NCI-H1417 (cell line): ENCODE measurements around the gene TEX2.
A peak's percentile ranks its signal among the peaks of the same experiment; 100 is the strongest.

ENCODE experiments used
- DNase-seq, 3 experiments: peaks; one replicate each; lab custom pipeline; 2025; lab: John Stamatoyannopoulos, UW

TEX2 gene

DNA sequence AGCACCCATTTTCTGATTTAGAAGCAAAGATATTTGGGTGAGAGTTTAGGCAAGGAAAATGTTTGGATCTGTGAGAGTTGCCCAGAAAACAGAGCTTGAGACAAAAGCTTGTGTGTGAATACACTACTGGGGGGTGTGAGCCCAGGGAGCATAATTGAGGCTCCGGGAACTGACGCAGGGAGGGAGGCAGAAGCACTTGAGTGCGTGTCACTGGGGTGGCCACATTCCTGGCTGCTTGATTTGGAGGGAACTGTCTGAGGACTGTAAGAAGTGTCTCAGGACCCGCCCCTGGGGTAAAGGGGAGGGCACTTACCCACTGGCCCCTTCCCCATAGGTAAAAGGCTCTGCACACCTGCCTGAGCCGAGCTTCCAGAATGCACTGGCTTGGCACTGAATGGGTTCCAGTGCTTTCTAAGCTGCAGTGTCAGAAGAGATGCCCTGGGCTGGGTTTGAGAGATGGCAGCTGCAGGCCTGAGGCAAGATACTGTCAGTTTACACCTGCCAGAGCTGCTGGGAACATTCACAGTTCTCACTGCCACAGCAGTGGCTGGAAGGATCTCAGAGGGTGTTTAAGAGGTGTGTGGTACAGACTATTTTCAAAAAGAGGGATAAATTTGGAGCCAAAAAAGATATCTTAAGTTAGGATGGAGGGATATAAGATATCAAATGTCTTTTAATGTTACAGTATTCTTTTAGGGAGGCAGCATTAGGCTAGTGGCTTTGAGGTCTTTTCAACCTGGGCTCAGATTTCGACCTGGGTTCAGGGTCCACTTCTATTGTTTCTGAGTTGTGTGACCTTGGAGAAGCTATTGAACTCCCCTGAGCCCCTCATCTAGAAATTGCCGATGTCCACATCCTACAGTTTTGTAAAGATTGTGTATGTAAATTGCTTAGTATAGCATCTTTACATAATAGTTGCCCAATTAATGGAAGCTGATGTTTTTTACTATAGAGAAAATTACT is 6.9 kb upstream of the TEX2 start:
- peak in 2 of 3 experiments; percentile 25 to 66 for DNase-seq

- no peak for DNase-seq
Observed at GRCh38 chr17:64264891-64265290, 1.8 kb upstream of the TEX2 start.

DNA sequence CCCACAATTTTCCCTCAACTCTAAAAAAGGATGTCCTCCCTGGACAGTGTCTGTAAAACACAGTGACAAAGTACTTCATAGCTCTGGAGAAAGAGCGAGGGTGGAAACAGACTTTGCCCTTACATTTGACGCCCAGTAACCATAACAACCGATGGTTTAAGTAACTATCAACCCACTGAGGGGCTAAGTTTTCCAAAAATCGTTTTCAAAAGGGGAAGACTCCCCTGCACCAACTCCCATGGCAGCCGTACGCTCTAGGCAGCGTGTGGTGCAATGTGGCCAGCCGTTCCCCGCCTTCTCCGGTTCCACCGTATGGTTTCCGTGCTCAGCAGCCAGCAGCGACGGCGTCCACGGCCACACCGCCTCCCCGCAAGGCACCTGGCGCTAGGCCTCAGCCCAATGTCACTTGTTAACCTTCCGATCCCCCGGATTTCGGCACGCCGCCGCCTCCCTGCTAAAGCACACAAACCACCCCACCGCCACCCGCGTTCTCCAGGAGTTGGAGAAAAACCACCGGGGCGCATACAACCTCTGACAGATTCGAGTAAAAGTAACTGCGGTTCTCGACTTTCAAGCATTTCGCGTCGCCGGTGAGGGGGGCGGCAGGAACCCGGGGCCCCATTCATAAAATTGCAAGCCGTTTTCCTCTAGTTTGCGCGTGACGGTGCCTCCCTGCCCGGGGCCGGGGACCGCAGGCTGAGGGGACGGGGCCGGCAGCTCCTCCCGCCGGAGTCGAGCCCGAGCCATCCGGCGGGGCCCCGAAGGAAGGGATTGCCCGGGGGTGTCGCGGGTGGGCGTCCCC is 661 bp downstream of the TEX2 start:
- peak; percentile 26 to 75 (median 70) for DNase-seq

DNA sequence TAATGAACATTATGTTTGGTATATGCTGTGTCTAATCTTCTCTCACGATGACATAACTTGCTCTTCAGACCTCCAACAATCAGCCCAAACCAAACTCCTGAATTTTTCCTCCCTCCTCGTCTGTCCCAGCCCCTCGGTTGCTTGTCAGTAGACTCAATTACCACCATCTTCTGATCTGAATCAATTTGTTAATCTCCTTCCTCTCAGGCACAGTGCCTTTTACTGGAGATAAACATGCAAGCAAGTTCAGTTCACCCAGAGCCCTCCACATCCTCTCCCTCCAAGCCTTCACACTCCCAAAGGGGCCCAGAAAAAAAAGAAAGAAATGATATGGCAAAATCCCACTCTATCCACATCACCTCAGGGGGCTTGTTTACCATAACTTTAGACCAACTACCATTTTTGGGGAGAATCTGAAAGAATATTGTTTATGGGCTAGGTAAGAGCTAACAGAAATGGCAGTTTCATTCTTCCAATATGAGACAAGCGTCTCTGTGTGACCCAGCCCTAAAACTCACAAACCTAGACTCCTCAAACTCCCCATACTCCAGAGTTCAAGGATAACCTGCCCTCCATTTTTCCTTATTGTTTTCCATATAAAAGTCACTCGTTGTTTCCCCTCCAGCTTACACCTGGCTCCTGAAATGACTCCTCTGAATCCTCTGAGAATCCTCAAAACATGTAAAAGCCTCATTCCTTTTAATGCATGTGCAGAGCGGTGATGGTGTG is 1.5 kb downstream of the TEX2 start:
- DNase-seq: no peak

GRCh38 chr17:64260886-64261285 is 2.2 kb downstream of the TEX2 start:
- DNase-seq: no peak

- DNase-seq: no peak
Observed at GRCh38 chr17:64259922-64260321, 3.1 kb downstream of the TEX2 start.

- peak in 1 of 3 experiments; percentile 14 for DNase-seq
Observed at GRCh38 chr17:64259426-64259825, 3.6 kb downstream of the TEX2 start.

DNA sequence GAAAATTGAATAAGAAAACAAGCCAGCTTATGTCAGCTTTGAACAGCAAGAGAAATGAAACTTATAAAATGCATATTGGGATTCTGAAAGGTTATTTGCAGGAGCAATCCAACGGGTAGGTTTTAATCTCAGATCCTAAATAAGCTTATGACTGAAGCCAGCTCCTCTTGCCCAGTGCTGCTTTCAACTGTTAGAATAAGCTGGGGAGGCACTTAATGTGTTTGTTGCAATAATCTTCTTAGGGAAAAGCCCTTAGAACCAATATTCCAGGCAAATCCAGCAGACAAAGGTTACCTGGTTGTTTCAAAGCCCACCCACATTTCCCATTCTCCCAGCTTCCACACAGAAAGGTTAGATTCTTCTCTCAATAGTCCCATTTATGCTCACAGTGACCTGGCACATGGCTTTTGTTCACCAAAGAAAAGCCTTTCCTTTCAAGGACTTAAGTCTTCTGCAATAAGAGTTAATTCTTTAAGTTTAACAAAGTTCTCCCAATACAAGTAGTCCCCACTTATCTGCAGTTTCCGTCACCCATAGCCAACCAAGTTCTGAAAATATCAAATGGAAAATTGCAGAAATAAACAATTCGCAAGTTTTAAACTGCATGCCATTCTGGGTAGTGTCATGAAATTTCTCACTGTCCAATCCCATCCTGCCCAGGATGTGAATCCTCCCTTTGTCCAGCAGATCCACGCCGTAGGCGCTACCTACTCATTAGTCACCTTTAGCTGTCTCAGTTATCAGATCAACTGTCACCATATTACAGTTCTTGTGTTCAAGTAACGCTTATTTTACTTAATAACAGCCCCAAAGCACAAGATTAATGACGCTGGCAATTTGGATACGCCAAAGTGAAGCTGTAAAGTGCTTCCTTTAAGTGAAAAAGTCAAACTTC is 5.9 kb downstream of the TEX2 start:
- no peak for DNase-seq

DNA sequence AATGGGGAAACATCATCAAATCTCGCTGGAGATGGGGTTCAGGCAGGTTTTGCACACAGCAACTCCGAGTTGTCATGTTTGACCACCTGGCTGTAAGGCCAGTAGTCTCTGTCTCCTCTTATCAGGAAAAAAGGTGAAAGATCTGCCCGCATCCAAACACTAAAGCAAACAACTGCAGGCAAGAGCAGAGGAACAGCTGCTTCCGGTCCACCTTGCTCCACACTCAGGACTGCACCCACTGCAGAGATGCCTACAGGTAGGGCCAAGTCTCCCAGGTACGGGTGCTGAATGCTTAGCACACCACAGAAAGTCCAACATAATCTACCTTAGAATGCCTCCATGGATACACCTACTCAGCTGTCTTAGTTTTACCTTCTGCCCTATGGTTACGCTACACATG is 7.3 kb downstream of the TEX2 start:
- DNase-seq: peak in 1 of 3 experiments; percentile 9

DNA sequence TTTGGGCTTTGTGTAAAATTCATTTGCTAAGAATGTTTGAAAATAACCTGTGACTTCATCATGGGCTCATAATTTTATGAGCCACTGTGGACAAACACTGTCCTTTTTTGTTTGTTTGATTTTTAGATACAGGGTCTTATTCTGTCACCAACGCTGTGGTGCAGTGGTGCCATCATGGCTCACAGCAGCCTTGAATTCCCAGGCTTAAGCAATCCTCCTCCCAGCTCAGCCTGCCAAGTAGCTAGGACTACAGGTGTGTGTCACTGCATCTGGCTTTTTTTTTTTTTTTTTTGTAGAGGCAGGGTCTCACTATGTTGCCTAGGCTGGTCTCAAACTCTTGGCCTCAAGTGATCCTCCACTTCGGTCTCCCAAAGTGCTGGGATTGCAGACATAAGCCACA is 8.3 kb downstream of the TEX2 start:
- DNase-seq: no peak

DNA sequence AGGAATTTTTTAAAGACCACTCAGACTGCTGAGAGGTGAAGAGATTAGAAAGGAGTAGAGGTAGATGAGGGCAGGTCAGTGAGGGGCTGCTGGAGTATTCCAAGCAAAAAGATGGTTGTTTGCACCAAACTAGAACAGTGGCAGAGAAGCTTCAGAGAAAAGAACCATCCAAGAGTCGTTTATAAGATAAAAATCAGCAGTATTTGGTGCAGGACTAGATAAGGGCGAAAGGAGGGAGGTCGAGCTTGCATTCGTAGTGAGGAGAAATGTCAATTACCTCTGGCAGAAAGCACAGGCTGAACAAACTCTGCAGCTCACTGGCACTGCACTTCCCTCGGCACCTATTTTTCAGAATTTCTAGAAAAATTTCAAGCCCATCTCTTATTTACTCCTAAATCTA is 9.6 kb downstream of the TEX2 start:
- no peak for DNase-seq

DNA sequence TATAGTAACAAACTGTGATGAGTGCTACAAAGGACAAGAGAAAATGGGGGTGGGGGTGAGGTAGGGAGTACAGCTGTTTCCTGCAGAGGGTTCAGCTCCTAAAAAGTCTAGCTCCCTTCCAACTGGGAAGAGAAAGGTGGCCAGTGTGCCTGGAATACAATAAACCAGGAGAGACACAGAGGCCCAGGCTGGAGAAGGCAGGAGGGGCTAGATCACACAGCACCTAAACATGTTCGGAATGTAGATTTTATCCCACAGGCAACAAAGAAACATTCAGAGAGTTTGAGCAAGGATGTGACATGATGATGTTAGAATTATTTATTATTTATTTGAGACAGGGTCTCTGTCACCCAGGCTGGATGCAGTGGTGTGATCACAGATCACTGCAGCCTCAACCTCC is 10.2 kb downstream of the TEX2 start:
- no peak for DNase-seq

DNA sequence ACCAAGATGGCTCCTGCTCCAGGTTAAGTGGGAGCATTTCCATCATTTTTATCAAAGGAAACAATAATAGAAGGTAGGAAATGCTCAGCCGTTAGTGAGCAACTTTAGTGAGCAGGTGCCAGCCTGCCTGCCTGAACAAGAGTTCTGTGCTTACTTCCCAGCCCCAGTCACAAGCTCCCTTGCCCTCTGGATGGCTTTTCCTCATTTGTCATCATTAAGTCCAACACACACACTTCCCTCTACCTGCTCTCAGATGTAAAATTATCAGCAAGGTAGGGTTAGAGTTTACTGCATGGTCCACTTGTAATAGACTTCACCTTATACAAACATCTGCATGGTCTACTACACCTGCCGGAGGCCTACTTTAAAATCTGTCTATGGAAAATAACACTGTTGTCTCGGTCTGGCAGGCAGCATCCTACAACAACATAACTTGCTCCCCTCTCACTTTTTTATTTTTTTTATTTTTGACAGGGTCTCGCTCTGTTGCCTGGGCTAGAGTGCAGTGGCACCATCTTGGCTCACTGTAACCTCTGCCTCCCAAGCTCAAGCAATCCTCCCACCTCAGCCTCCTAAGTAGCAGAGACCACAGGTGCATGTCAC is 12.7 kb downstream of the TEX2 start:
- DNase-seq: peak in 2 of 3 experiments; percentile 51 to 79

DNA sequence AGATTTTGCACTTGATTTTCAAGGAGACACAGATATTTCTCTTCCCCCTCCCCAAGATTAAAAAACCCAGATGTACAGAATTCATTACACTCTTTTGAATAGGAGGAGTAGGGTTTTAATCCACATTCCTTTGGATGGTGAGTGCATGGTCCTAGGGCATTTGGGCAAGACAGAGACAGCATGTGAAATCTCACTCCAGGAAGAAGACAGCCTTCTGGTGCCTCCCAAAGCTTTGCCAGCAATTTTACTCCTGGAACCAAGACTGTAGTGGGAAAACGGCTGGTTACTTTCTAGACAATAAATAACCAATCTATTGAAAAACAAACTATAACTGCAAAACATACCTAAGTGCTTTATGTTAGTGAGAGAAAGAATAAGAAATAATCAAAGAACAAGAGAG is 15.2 kb downstream of the TEX2 start:
- DNase-seq: no peak

- no peak for DNase-seq
Observed at GRCh38 chr17:64245218-64246145, 17.6 kb downstream of the TEX2 start.

DNA sequence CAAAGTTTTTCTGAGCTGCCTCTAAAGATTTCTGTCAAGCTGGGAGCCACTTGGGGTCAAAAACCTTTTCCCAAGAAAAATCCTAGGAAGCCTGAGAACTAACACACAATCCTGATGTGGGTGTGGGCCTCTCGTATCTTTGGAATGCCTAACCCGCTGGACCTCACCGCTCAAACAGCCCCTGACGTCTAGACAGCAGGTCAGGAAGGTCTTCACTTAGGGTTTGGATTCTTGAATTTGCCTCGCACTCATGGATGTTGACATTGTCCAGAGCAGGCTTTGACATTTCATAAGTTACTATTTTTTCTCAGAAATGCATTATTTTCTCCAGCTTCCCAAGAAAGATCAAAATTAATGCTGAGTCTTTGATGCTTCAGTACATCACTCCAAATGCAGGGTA is 18.9 kb downstream of the TEX2 start:
- no peak for DNase-seq

DNA sequence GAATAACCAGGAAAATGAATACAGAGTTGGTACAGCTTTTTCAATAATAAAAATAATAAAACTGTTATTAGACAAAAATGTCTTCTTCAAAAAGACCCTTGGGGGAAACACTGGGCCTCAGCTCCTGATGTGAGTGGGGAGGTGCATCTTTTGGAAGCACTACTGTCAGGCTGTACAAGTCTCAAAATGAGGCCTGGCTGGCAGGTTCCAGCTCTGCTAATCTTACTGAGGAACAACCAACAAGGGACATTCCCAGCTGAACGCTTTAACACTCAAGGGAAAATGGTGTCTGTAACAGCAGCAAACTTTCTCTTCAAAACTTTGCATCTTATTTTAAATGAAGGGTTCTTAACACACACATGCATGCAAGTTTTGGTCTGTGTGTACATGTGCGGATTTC is 19.7 kb downstream of the TEX2 start:
- DNase-seq: no peak

DNA sequence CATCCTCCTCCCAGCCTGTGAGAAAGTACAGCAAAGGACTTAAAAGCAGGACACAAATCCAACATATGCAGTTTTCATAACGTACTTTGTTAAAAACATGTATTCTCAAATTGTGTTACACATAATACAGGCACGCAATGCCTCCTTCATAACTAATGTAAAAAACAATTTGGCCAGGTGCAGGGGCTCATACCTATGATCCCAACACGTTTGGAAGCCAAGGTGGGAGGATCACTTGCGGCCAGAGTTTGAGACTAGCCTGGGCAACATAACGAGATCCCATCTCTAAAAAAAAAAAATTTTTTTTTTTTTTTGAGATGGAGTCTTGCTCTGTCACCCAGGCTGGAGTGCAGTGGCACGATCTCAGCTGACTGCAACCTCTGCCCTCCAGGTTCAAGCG is 20.4 kb downstream of the TEX2 start:
- no peak for DNase-seq

DNA sequence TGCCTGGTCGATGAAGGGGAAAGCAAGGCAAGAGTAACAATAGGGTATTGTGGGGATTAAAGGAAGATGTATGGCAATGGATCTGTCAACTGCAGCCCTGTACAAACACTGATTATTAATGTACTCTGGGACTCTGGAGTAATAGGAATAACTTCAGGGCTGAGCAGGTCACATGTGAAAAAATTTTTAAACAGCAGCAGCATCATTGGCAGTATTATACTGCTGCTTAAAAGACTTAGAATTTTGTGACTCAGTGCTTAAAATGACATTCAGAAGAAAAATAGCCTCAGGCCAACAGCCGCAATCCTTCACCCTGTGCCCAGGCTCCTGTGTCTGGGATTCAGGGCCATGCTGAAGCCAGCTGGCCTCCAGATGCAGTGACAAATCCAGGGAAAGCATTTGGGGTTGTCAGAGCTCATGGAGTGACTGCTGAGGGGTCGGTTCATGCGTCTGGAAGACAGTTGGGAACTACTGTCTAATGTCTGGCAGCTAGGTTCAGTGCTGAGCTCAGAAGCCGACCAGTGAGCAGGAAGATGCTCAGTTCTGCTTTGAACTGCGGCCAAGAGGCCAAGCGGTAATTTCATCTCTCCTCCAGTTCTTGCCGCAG is 22.2 kb downstream of the TEX2 start:
- DNase-seq: no peak
